Epidermal melanocyte (primary cell): ENCODE measurements around the gene RREB1.

ENCODE experiments used
- DNase-seq: peaks from one replicate; pipeline ENCODE4 v3.0.0; 2011; ENCODE audit warnings: low spot score; ENCODE audit not compliant: insufficient read length

The RREB1 gene

DNA sequence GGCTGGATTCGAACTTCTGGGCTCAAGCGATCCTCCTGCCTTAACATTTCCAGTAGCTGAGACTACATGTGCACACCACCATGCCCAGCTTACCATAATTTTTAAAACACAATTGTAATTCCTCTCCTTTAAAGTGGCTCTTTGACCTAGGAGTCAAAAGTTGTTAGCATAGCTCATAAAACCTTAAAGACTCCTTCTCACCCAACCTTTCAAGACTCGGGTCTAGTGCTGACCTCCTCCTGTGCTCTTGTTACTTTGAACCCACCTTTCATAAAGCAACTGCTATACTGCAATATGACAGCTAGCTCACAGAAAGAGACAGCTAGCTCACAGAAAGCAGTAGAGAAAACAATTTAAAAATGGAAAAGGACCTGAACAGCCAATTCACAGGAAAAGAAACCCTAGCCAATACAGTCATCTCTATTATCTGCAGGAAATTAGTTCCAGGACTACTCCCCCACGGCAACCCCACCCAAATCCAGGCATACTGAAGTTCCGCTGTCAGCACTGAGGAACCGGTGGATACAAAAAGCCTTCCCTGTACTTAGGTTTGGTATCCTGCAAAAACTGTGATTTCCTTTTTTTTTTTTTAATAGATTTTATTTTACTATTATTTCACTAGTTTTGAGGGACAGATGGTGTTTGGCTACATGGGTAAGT lies 185.0 kb downstream of the RREB1 start:
- no peak for DNase-seq

DNA sequence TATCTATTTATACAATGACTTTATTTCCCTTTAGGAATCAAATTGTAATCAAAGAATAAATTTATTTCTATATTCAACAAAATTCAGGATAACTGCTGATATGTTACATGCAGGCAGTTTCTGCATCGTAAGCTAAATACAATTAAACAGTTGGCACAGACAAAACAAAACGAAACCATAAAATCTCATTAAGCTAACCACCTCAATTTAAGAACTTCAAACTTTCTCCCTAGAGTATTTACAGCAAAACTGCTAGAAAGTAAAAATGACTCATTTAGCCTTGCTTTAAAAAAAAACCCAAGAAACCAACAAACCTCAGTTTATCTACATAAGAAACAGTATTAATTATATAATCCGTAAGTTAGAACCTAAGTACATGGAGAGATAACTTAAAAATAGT lies 188.2 kb downstream of the RREB1 start:
- DNase-seq = no peak

DNA sequence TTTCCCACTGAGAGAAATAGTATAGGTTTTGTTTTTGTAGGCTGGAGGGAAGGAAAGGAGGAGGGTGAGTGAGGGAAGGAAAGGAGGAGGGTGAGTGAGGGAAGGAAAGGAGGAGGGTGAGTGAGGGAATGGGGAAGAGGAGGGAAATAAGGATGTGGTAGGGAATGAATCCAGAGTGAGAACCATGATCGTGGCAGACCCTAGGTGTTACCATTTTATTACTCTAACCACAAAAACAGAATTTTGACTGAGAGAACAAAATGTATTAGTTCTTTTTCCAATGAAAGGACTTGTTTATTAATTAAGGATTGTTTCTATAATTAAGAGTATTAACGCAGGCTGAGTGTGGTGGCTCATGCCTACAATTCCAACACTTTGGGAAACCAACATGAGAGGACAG lies 188.8 kb downstream of the RREB1 start:
- DNase-seq = no peak

DNA sequence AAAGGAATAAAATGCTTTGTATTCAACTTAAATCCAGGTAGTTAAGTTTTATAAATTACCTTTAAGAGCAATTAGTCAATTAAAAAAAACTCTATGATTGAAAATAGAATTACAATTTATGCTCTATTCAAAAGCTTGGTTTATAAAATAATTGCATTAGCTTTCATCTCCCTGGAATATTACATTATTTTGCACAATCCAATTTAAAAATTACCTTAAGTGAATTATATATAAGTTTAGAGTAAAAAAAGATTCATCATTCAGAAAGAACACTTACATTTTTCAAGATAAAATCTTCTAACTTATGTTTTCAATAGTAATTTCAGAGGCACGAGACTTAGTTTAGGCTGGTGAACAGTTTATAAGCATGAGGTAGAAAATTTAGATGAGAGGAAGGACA lies 190.4 kb downstream of the RREB1 start:
- DNase-seq = no peak

DNA sequence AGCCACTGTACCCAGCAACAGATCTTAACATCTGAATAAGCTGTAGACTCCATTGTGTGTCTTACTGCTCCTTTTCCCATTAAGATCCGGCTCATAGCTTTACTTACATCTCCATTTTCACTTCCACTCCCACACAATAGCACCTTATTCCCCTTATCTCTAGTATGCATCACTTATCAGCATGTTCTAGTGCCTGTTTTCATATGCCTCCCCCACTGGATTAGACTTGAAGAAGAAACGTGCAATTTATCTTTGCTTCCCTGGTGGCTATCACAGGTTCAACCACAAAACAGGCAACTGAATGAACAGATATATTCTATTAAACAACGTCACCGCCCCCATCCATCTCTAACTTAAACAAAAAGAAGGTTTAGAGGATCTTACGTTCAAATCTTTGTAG lies 193.2 kb downstream of the RREB1 start:
- no peak for DNase-seq
